ENCODE measurements around the gene TTC34. TPM values are rescaled to one million over a fixed set of nuclear protein-coding genes. Genes with fewer than 3 reads are reported as not detected.

TTC34 gene
- total RNA-seq, 1 experiment from 2014 or later, result 0.17 TPM

DNA sequence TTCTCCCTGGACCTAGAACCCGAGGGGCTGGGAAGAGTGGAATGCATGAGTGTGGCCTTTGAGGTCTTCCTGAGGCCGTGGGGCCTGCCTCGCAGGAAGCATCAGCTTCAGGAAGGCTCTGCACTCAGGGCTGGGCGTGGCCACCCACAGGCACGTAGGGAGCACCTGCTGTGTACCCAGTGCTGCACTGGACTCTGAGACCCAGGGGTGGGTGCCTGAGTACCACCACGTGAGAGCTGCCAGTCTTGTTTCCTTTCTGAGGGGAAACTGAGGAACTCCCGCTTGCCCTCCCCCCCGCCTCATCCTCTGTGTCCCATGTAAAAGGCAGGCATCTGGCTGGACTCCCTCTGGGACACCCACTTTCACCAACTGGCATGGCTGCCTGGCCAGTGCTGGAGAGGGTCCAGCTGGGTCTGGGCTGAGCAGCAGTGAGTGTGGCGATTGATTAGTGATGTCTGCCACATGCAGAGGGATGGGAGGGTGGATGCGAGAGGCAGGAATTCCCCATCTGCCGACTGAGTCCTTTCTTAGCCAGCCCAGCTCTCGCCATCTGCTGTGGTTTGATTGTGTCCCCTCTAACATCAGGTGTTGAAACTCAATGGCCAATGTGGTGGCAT lies 30.2 kb upstream of the TTC34 start:
- no peak for DNase-seq (ENCODE audit: low spot score)
- in situ Hi-C loops (cut with HindIII; ENCODE audit: low sequenced_read_pairs), result no loop called here

DNA sequence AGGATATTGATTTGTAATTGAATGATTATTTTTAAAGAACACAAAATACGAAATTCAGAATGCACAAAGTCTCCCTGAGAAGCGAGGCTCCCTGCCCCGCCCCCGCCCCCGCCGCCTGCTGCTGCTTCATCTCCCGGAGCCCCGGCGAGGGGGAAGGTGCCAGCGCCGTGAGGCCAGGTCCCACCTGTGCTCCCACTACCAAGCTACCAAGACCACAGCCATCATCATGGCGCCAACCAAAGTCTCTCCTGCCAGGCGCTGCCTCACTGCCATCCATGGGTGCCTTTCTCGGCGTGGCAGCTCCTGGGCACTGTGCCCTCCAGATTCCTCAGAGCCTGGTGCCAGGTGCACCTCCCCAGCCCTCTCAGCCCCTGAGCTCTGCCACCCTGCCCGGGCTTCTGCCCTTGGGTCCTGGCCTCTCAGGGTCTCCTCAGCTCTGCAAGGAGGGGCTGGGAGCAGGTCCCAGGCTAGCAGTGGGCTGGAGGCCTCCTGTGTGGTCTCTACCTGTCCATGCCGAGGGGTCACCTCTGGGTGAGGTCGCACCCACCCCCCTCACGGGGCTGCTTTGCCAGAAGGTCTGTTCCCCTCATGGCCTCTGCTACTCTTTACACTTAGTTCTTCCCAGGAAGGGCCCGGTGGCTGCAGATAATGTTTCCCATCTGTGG lies 29.4 kb upstream of the TTC34 start:
- in situ Hi-C loops (cut with HindIII; ENCODE audit: low sequenced_read_pairs), result no loop called here
- no peak for DNase-seq (ENCODE audit: low spot score)

DNA sequence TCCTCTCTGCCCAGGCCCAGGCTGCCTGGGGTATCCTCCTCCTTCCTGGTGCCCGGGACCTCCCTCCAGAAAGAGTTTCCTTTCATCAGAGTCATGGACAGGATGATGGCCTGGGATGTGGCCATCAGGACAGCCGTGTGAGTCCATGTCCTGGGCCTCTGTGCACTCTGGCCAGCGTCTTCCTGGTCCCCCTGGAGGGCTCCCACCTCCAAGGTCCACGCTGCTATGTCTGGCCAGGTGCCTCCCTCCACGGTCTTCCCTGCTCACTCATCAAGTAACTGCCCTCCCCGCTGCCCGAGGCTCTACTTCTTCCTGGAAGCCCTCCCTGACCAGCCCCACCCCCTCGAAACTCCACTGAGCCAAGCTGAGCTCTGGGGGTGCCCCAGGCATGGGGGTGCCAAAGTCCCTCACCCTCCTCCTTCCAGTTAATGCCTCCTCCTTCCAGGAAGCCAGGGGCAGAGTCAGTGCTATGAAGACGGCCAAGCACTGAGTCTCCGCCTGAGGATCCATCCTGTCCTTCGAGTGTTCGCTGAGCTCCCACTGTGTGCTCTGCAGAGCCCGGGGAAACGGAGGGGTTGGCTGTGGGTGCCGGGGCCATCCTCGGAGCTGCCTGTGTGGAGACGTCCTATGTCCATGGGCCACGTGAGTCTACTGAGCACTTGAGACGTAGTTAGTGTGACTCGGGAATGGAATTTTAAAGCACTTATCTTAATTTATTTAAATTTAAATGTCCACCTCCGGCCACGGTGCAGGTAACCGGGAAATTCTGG lies 28.5 kb upstream of the TTC34 start:
- DNase-seq (ENCODE audit: low spot score), result no peak
- in situ Hi-C loops (cut with HindIII; ENCODE audit: low sequenced_read_pairs), result no loop called here

DNA sequence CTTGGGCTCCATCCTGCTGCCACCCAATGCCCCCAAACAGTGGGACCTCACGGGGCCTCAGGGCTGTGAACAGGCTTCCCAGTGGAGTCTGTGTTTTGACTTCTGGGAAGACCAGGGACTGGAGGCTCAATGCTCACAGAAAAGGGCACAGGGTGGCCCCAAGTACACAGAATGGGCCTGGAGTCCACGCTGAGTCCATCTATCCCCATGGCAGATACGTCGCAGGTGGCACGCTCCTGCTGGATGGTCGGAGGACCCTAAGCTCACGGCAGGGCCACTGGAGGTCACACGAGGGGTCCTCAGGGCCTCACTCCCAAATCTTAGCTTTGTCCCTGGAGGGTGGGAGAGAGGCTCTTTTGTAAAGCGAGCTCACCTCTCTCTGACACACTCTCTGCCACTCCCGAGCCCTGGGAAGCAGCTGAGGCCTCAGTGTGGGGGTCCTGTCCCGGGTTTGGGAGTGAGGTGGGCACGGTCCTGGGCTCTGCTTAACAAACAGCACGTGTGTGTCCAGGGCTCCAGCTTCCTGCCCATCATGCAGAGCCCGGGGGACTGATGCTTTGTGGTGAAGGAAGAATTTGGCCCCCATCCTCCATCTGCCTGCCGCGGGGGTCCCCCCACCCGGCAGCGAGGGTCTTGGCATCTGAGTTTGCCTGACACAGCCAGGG lies 27.2 kb upstream of the TTC34 start:
- in situ Hi-C loops (cut with HindIII; ENCODE audit: low sequenced_read_pairs), result no loop called here
- DNase-seq (ENCODE audit: low spot score), result no peak

DNA sequence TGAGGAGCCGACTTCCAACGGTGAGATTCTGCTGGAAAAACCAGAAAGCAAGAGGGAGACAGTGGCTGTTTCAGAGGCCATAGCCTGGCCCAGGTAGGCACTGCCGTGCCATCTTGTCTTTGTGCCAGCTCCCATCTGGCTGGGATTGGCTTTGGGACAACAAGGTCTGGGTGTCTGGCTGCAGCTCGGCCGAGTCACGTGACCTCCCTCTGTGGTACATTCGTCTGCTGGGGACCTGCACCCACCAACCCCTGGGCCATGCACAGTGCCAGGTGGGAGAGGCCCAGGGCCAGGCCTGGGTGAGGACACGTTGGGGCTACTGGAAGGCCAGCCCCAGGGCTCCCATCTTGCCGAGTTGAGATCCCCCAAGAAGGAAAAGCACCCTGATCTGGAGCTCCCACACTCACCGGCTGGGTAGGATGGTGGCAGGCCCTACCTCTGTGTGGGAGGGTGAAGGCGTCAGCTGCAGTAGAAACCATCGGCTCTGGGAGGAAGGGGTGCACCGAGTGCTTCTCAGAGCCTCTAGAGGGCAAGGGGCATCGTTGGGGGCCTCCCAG lies 25.3 kb upstream of the TTC34 start:
- no peak for DNase-seq (ENCODE audit: low spot score)
- in situ Hi-C loops (cut with HindIII; ENCODE audit: low sequenced_read_pairs), result no loop called here

DNA sequence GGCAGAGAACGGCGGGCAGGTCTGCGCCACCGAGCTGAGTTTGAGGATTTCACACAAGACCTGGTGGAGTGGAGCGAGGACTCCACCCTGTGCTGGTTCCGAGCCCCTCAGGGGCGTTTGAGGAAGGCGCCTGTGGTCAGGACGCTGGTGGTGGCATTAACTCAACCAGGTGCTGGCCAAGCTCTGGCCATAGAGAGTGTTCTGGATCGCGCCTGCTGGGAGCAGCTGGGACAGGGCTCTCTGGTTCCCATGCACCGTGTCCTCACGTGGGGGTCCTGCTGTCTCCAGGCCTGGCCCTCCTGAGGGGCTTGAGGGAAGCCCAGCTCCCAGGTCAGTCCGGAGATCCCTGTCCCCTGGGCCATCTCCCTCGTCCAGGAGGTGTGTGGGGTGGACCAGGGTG lies 24.8 kb upstream of the TTC34 start:
- DNase-seq (ENCODE audit: low spot score), result no peak
- in situ Hi-C loops (cut with HindIII; ENCODE audit: low sequenced_read_pairs), result no loop called here

DNA sequence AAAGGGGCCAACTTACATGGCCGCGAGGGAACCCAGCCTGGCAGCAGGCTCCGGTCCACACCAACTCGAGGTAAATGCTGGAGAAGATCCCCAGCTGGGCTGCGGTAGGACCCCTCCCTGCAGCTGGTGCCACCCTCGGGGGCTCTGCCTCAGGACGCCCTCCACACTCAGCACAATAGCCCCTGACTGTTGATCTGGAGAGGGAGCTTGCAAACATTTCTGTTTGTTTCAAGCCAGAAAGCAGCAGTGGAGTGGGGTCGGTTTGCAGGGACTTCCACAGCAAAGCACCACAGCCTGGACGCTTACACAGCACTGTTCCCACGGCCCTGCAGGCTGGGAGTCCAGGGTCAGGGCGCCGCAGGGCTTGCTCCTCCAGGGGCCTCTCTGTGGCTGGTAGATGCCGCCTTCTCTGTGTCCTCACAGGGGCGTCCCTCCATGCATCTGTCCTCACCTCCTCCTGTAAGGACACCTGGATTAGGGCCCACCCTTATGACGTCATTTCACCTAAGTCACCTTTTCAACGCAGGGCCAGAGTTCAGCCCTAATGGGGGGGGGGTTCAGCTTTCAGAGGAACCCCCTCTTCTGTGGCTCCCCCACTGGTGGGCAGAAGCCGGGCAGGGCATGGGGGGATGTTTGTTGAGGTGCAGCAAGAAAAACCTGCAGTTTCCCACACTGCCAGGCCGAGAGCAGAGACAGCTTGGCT lies 24.1 kb upstream of the TTC34 start:
- DNase-seq (ENCODE audit: low spot score), result no peak
- in situ Hi-C loops (cut with HindIII; ENCODE audit: low sequenced_read_pairs), result no loop called here

DNA sequence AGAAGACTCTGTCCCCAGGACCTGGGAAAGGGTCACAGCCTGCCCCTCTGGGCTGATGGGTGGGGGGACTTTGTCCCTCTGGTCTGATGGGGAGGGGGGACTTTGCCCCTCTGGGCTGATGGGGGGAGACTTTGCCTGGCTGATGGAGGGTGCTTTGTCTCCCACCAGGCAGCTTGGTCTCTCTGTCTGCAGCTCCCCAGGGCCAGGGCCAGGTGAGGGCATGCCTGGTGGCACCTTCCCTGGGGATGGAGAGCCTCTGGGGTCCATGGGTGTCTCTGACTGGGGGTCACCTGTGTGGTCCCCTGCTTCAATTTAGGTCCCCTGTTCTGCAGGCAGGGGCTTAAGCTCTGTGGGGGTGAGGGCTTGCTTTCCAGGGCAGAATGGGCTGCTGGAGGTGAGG lies 23.5 kb upstream of the TTC34 start:
- in situ Hi-C loops (cut with HindIII; ENCODE audit: low sequenced_read_pairs), result no loop called here
- DNase-seq (ENCODE audit: low spot score), result no peak

DNA sequence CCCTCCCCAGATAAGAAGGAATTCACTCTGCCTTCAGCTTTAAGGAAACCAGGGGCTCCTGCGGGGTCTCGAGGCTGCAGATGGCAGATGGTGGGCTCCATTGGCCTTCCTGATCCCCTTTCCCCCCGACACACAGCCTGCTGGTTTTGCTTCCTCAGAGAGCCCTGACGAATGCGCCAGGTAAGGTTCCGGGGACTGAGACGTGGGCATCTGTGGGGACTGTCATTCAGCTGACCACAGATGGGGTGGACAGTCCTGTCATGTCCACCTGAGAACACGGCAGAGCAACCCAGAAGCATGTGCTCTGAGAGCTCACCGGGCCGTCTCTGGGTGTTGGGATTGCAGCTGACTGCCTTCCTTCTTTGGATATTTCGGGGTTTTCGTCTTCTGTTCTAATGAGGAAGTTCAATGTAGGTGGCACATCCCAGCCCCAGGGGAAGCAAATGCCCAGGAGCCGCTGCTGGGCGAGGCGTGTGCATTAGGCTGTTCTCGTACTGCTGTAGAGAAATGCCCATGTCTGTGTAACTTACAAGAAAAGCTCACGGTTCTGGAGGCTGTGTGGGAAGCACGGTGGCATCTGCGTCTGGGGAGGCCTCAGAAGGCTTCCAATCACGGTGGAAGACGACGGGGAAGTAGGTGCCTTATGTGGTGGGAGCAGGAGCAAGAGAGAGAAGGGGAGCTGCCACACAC lies 22.6 kb upstream of the TTC34 start:
- in situ Hi-C loops (cut with HindIII; ENCODE audit: low sequenced_read_pairs), result no loop called here
- DNase-seq (ENCODE audit: low spot score), result no peak

DNA sequence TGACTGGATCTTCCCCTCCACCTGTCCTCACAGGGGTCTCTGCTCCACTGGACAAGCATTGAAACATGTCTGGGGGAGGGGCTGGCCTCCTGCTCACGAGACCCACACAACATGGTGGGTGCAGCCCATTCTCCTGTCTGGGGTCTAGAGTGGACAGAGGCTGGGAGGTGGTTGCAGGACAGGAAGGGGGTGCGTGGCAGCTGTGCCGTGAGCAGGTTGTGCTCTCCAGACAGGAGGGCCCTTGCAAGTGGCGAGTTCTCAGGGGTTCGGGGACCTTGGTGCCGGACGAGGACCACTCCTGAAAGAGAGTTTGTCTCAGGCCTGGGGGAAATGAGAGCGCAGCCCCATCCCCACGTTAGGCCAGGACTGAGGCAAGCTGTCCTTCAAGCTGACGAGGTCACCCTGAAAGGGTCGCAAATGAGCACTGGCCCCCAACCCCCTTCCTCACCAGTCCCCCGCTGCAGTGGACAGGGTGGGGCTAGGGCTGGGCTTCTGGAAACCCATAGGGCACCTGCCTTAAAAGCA lies 21.2 kb upstream of the TTC34 start:
- in situ Hi-C loops (cut with HindIII; ENCODE audit: low sequenced_read_pairs), result no loop called here
- no peak for DNase-seq (ENCODE audit: low spot score)

DNA sequence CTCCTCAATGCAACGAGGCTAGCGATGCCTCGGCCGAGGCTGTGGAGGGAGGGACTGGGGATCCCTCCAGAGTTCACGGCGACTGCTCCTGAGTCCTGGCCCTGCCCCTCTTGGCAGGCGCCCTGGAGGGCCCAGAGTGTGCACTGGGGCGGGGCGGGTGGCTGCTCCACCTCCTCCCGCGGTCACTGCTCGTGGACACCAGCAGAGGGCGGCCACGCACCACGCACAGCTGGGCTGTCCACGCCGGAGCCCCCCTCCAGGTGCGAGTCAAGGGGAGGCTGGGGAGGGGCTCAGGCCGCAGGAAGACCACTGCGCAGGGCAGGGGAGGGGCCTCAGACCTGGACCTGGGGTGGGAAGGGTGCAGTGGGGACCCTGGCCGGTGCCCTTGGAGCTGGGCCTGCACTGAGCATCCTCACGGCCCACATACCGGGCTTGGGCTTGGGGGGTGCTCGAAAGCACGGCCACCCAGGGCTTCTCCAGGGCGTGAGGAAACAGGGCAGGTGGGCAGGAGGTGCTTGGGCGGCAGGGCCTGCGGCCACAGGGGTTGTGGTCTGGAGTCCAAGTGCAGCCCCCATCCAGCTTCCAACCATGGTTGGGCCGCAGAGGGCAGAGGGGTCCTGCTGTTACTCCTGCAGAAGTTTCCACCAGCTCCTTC lies 20.6 kb upstream of the TTC34 start:
- in situ Hi-C loops (cut with HindIII; ENCODE audit: low sequenced_read_pairs), result no loop called here
- no peak for DNase-seq (ENCODE audit: low spot score)

DNA sequence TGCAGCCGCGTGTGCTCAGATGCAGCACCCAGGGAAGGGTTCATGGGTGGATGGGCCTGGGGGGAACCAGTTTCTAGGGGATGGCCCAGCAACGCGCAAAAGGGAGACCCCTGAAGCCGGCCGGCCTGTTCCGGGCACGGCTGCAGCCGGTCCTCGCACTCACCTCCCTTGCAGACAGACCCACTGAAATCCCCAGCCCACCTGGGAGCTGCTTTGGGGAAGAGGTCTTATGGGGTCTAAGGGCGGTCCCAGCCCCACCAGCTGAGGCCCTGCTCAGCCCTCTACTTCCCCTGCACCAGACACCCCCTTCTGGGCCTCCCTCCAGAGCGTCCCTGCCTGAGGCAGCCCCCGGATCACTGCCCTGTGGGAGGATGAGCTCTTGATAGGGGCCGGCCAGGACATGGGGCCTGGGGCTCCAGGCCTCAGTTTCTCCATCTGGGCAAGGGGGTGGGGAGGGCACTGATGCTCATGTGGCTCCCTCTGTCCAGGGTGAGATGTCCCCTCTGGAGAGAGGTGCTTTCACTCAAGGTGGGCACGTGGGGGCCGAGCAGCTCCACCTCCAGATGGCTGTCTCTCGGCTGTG lies 20.0 kb upstream of the TTC34 start:
- in situ Hi-C loops (cut with HindIII; ENCODE audit: low sequenced_read_pairs), result no loop called here

DNA sequence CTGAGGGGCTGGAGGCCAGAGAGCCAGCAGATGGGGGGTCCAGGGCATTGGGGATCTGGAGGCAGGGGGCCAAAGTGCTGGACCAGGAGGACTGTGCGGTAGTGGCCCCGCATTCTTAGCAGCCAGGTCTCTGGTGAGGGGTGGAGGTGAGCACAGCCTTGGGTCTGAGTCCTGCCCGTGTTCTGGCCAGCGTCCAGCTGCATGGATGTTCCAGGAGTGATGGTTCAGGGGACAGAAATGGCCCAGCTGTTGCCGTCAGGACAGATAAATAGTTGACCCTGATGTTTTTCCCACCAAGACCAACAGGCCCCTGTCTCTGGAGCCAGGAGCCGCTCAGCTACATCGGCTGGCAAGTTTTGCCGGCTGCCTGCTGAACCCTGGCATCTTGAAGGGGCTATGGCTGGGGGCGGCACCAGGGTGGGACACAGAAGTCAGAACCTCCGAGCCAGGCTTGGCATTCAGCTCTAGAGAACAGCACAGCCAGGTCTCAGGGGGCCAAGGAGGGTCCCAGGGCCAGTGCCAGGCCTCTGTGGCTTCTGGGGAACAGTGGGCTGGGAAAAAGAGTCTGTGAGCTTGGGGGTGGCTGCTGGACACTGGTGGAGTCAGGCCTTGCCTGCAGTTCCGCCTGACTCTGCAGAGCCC lies 19.4 kb upstream of the TTC34 start:
- in situ Hi-C loops (cut with HindIII; ENCODE audit: low sequenced_read_pairs), result no loop called here

More for the DNA sequence above, 20.0 kb upstream of the TTC34 start:
- no peak for DNase-seq (ENCODE audit: low spot score)

DNA sequence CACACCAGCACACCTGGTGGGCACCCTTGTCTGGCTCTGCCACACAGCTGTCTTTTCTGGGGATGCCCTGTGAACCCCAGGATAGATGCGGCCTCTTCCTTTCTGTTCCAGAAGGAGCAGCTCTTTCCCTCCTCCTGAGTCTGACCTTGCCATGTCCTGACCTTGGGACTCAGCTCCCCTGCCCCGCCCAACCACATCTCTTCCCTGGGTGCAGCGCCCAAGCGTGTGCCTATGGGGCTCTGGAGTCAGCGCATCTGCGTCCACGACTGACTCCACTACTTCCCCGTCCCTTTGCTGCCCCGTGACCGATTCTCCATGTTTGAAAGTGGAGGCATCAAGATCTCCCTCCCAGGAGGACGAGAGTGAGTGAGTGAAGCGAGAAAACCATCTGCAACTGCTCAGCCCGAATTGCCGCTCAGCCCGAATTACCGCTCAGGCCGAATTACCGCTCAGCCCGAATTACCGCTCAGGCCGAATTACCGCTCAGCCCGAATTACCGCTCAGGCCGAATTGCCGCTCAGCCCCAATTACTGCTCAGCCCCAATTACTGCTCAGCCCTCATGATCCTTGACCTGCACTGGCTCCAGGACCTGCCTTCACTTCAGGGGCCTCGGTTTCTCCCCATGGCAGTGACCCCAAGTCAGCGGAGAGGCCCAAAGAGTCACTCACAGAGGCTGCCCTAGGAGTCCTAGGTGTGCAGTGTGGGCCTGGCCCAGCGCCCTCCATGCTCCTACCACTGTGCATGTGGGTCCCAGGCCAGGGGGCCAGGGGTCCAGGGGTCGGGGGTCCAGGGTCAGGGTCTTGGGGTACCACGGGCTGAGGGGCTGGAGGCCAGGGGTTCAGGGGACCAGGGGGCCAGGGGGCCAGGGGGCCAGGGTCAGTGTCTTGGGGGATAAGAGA lies 18.6 kb upstream of the TTC34 start:
- in situ Hi-C loops (cut with HindIII; ENCODE audit: low sequenced_read_pairs), result no loop called here
- DNase-seq (ENCODE audit: low spot score), result no peak

More for the DNA sequence above, 19.4 kb upstream of the TTC34 start:
- no peak for DNase-seq (ENCODE audit: low spot score)

DNA sequence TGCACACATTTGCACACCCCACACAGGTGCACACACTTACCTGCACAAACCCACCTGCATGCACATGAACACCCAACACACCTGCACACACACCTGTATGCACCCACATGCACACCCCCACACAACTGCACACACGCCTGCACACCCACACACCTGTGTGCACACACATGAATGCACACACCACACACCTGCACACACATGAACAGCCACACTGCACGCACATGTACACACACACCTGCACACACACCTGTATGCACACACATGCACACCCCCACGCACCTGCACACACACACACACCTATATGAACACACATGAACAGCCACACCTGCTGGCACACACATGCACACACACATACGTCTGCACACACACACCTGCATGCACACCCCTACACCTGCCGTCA lies 17.9 kb upstream of the TTC34 start:
- DNase-seq (ENCODE audit: low spot score), result no peak
- in situ Hi-C loops (cut with HindIII; ENCODE audit: low sequenced_read_pairs), result no loop called here
